HepG2 (cell line): ENCODE data around the gene NUTF2. TPM values are rescaled to one million over a fixed set of nuclear protein-coding genes. Genes with fewer than 3 reads are reported as not detected.

Experiments
- ARHGAP35 ChIP-seq: sonication (generic); formaldehyde crosslinking; IDR thresholded peaks from 2 replicates; pipeline ENCODE4 v1.9.0; 2022; ENCODE audit warnings: mild to moderate bottlenecking, inconsistent platforms, moderate library complexity, missing genetic modification reagents, borderline replicate concordance
- ARID4A ChIP-seq: sonication (generic); formaldehyde crosslinking; IDR thresholded peaks from 2 replicates; pipeline ENCODE4 v1.5.0; 2020; ENCODE audit warnings: mild to moderate bottlenecking, missing genetic modification reagents, borderline replicate concordance
- ATF3 ChIP-seq: sonication (generic); formaldehyde crosslinking; IDR thresholded peaks from 2 replicates; pipeline ENCODE4 v1.4.0; 2020; ENCODE audit warnings: missing genetic modification reagents
- BATF2 ChIP-seq: sonication (generic); formaldehyde crosslinking; IDR thresholded peaks from 2 replicates; pipeline ENCODE4 v1.8.0; 2022; ENCODE audit warnings: mild to moderate bottlenecking, missing genetic modification reagents, moderate library complexity
- HNRNPLL ChIP-seq: fragments of 200-400 bp; formaldehyde crosslinking; IDR thresholded peaks from 2 replicates; pipeline ENCODE4 v1.6.1; 2017; ENCODE audit warnings: mild to moderate bottlenecking, low read depth, low read length; ENCODE audit not compliant: poor library complexity, severe bottlenecking
- LBX2 ChIP-seq: sonication (generic); formaldehyde crosslinking; IDR thresholded peaks from 2 replicates; pipeline ENCODE4 v1.5.0; 2020; ENCODE audit warnings: missing genetic modification reagents, mild to moderate bottlenecking, borderline replicate concordance
- MAFG ChIP-seq: sonication (generic); formaldehyde crosslinking; IDR thresholded peaks from 2 replicates; pipeline ENCODE4 v1.5.1; 2020; ENCODE audit warnings: mild to moderate bottlenecking, missing genetic modification reagents
- MYNN ChIP-seq: sonication (generic); formaldehyde crosslinking; IDR thresholded peaks from 2 replicates; pipeline ENCODE4 v1.4.0; 2020; ENCODE audit warnings: mild to moderate bottlenecking, low read depth, missing genetic modification reagents
- NR2F6 ChIP-seq, 2 experiments: IDR thresholded peaks; 2 replicates each; pipeline ENCODE4 v1.6.1; 2016; ENCODE audit warnings: antibody characterized with exemption in 1 of 2, mild to moderate bottlenecking in 1 of 2
- ONECUT2 ChIP-seq: sonication (generic); formaldehyde crosslinking; IDR thresholded peaks from 2 replicates; pipeline ENCODE4 v1.4.0; 2020; ENCODE audit warnings: missing genetic modification reagents
- PLSCR1 ChIP-seq: sonication (generic); formaldehyde crosslinking; IDR thresholded peaks from 2 replicates; pipeline ENCODE4 v1.5.0; 2020; ENCODE audit warnings: missing genetic modification reagents, mild to moderate bottlenecking, borderline replicate concordance
- SOX5 ChIP-seq: IDR thresholded peaks from 2 replicates; pipeline ENCODE4 v1.6.1; 2016; ENCODE audit warnings: borderline replicate concordance
- ZBTB26 ChIP-seq: IDR thresholded peaks from 2 replicates; pipeline ENCODE4 v1.6.1; 2016; ENCODE audit warnings: missing compliant biosample characterization, missing genetic modification reagents, borderline replicate concordance
- ZBTB7A ChIP-seq: sonication (generic); formaldehyde crosslinking; IDR thresholded peaks from 2 replicates; pipeline ENCODE4 v1.8.0; 2022; ENCODE audit warnings: mild to moderate bottlenecking, missing genetic modification reagents
- ZC3H13 ChIP-seq: sonication (generic); formaldehyde crosslinking; IDR thresholded peaks from 2 replicates; pipeline ENCODE4 v1.8.1; 2023; ENCODE audit warnings: mild to moderate bottlenecking, missing genetic modification reagents, moderate library complexity
- ZNF468 ChIP-seq: sonication (generic); formaldehyde crosslinking; IDR thresholded peaks from 2 replicates; pipeline ENCODE4 v1.8.0; 2022; ENCODE audit warnings: mild to moderate bottlenecking, moderate library complexity, missing genetic modification reagents
- ZNF607 ChIP-seq: sonication (generic); formaldehyde crosslinking; IDR thresholded peaks from 2 replicates; pipeline ENCODE4 v1.5.1; 2020; ENCODE audit warnings: missing genetic modification reagents, mild to moderate bottlenecking, borderline replicate concordance
- ZNF674 ChIP-seq: sonication (generic); formaldehyde crosslinking; IDR thresholded peaks from 2 replicates; pipeline ENCODE4 v1.5.0; 2020; ENCODE audit warnings: low read depth, mild to moderate bottlenecking, missing genetic modification reagents
- ZNF720 ChIP-seq: sonication (generic); formaldehyde crosslinking; IDR thresholded peaks from 2 replicates; pipeline ENCODE4 v1.4.0; 2020; ENCODE audit warnings: missing genetic modification reagents
- polyA plus RNA-seq, 8 experiments: library from polyadenylated mRNA; depleted of rRNA in 3 of 8; stranded (reverse) in 7 of 8; unstranded in 1 of 8; fragments of >200 nt; fragmentation: Illumina TruSeq in 4 of 8; extraction: Trizol in 4 of 8; gene quantifications; 2 replicates each; pipeline versions ENCODE4 v1.2.1 to v1.2.3, GENCODE V29; 2011 to 2016; ENCODE audit warnings: low read depth in 4 of 8, missing spikeins in 1 of 8, mixed read lengths in 1 of 8; ENCODE audit not compliant: insufficient read depth in 1 of 8
- total RNA-seq, 5 experiments: library from RNA; depleted of rRNA; stranded (reverse); fragments of >200 nt; fragmentation: Illumina TruSeq; extraction: Trizol; gene quantifications; 2 replicates each; pipeline ENCODE4 v1.2.3, GENCODE V29; 2016; ENCODE audit warnings: low read depth in 1 of 5

Gene NUTF2
- total and polyA plus RNA-seq, 2 of the 13 experiments (the other 11 are each of a cell fraction or from before 2014, with no cell fraction given) = 168 to 214 TPM

- 0 out of 2 replicates have a peak, but pooled peaks have one; percentile 24 for TF ChIP-seq ZNF468 (CRISPR knock-in tag)
- TF ChIP-seq NR2F6 (IDR thresholded peaks at IDR 0.05) = no peak
- no peak for TF ChIP-seq NR2F6 (CRISPR knock-in tag; IDR thresholded peaks at IDR 0.05)
- TF ChIP-seq ZNF674 = no peak
- TF ChIP-seq ATF3 = 0 out of 2 replicates have a peak, but pooled peaks have one; percentile 18
- TF ChIP-seq ARHGAP35 (CRISPR knock-in tag) = peak; percentile 89
- no peak for TF ChIP-seq PLSCR1 (CRISPR knock-in tag)
- no peak for TF ChIP-seq MYNN (CRISPR knock-in tag)
- TF ChIP-seq SOX5 (CRISPR knock-in tag) = no peak
- no peak for TF ChIP-seq ZNF720 (CRISPR knock-in tag)
- TF ChIP-seq ZBTB26 (CRISPR knock-in tag) = peak; percentile 28
- peak; percentile 99 for TF ChIP-seq HNRNPLL
- peak; percentile 54 for TF ChIP-seq ONECUT2
- TF ChIP-seq ZNF607 = peak; percentile 82
- peak; percentile 47; the same call in 1 of the 2 replicates for TF ChIP-seq LBX2 (CRISPR knock-in tag)
- 0 out of 2 replicates have a peak, but pooled peaks have one; percentile 20 for TF ChIP-seq MAFG (CRISPR knock-in tag)
- peak; percentile 69; the same call in 1 of the 2 replicates for TF ChIP-seq ZBTB7A (CRISPR knock-in tag)
- 0 out of 2 replicates have a peak, but pooled peaks have one; percentile 69 for TF ChIP-seq BATF2 (CRISPR knock-in tag)
- peak; percentile 80 for TF ChIP-seq ZC3H13
- peak; percentile 75 for TF ChIP-seq ARID4A
These were observed 4.0 kb upstream of the NUTF2 start (continued) for GRCh38 chr16:67842509-67843342.
